SH-SY5Y (cell line): ENCODE measurements around the gene CHMP5.

ENCODE experiments used
- GATA2 ChIP-seq: IDR thresholded peaks from 2 replicates; pipeline ENCODE4 v1.6.1; 2011; ENCODE audit warnings: mild to moderate bottlenecking, low read depth, low read length
- GATA3 ChIP-seq: IDR thresholded peaks from 2 replicates; pipeline ENCODE4 v1.6.1; 2011; ENCODE audit warnings: low read depth, mild to moderate bottlenecking, low read length, moderate library complexity

- TF ChIP-seq GATA3 (no peak), GATA2 (no peak)
Observed at GRCh38 chr9:33309903-33310302, 45.1 kb downstream of the CHMP5 start.
